Glutamatergic neuron (in vitro differentiated cells): ENCODE measurements around the gene CACNA1C. TPM values are rescaled to one million over a fixed set of nuclear protein-coding genes. Genes with fewer than 3 reads are reported as not detected.

Experiments used
- DNase-seq: peaks from one replicate; pipeline ENCODE4 v3.0.0; 2022
- H3K27ac Mint-ChIP-seq: one replicate; pipeline ENCODE4 v1.8.0; 2020; ENCODE audit warnings: mild to moderate bottlenecking, mixed read lengths, inconsistent platforms; ENCODE audit not compliant: unreplicated experiment
- H3K27me3 Mint-ChIP-seq: one replicate; pipeline ENCODE4 v1.8.0; 2020; ENCODE audit warnings: mild to moderate bottlenecking, moderate library complexity, mixed read lengths, inconsistent platforms; ENCODE audit not compliant: unreplicated experiment
- H3K36me3 Mint-ChIP-seq: one replicate; pipeline ENCODE4 v1.8.0; 2020; ENCODE audit warnings: mild to moderate bottlenecking, mixed read lengths, inconsistent platforms; ENCODE audit not compliant: unreplicated experiment
- H3K4me1 Mint-ChIP-seq: one replicate; pipeline ENCODE4 v1.8.0; 2020; ENCODE audit warnings: mild to moderate bottlenecking, low read depth, mixed read lengths, inconsistent platforms; ENCODE audit not compliant: unreplicated experiment
- H3K4me3 Mint-ChIP-seq: one replicate; pipeline ENCODE4 v1.8.0; 2020; ENCODE audit warnings: mild to moderate bottlenecking, mixed read lengths, inconsistent platforms; ENCODE audit not compliant: unreplicated experiment
- H3K9me3 Mint-ChIP-seq: one replicate; pipeline ENCODE4 v1.8.0; 2020; ENCODE audit warnings: mild to moderate bottlenecking, moderate library complexity, mixed read lengths, inconsistent platforms; ENCODE audit not compliant: unreplicated experiment
- CTCF ChIP-seq: fragments of 200-600 bp; sonication (generic); IDR thresholded peaks from one replicate; pipeline ENCODE4 v1.5.0; 2021; ENCODE audit not compliant: partially characterized antibody, unreplicated experiment
- total RNA-seq: library from RNA; stranded (reverse); fragmentation: NEBNext Ultra II Directional; extraction: Animal tissue kit (Norgen Biotek cat#: 25700); gene quantifications from one replicate; pipeline ENCODE4 v1.2.1, GENCODE V29; 2021; ENCODE audit not compliant: unreplicated experiment

Gene CACNA1C
- total RNA-seq, 1 donor from 2014 or later, result 11.0 TPM

GRCh38 chr12:2319737-2320506 lies 267.1 kb downstream of the CACNA1C start:
- Mint-ChIP-seq H3K9me3 (peaks cover 6% of the 10 kb centered on the region), H3K4me3 (no peak overlapping the region), H3K4me1 (peaks cover 10% of the 10 kb centered on the region), H3K27me3 (peaks cover 4% of the 10 kb centered on the region), H3K36me3 (no peaks in the 10 kb centered on the region), H3K27ac (no peak overlapping the region)
- no peak for TF ChIP-seq CTCF
- no peak for DNase-seq

- H3K27me3 Mint-ChIP-seq, result peaks cover 2% of the 10 kb centered on the region
- no peak overlapping the region for H3K4me3 Mint-ChIP-seq
- no peak overlapping the region for H3K27ac Mint-ChIP-seq
- no peak for DNase-seq
- H3K36me3 Mint-ChIP-seq, result no peaks in the 10 kb centered on the region
- no peak for TF ChIP-seq CTCF
- H3K9me3 Mint-ChIP-seq, result peaks cover 5% of the 10 kb centered on the region
- peaks cover 14% of the 10 kb centered on the region for H3K4me1 Mint-ChIP-seq
Measured at GRCh38 chr12:2320841-2321240, 268.1 kb downstream of the CACNA1C start.

GRCh38 chr12:2322554-2323120 lies 269.9 kb downstream of the CACNA1C start:
- H3K4me1 Mint-ChIP-seq, result peaks cover 21% of the 10 kb centered on the region
- H3K4me3 Mint-ChIP-seq, result no peak overlapping the region
- H3K36me3 Mint-ChIP-seq, result no peaks in the 10 kb centered on the region
- peaks cover 3% of the 10 kb centered on the region for H3K9me3 Mint-ChIP-seq
- no peak for DNase-seq
- H3K27ac Mint-ChIP-seq, result peak overlapping the region; percentile 45
- TF ChIP-seq CTCF, result no peak
- peaks cover 2% of the 10 kb centered on the region for H3K27me3 Mint-ChIP-seq

GRCh38 chr12:2323532-2324255 lies 270.9 kb downstream of the CACNA1C start:
- Mint-ChIP-seq H3K9me3 (peaks cover 3% of the 10 kb centered on the region), H3K36me3 (no peaks in the 10 kb centered on the region), H3K4me1 (peaks cover 22% of the 10 kb centered on the region), H3K27me3 (no peaks in the 10 kb centered on the region), H3K27ac (no peak overlapping the region), H3K4me3 (no peak overlapping the region)
- no peak for DNase-seq
- TF ChIP-seq CTCF, result no peak
